A549 treated with Mapracorat at 1 μM for 4 hours (cell line): Measurements from ENCODE around the gene GPR89B. TPM values are rescaled to one million over a fixed set of nuclear protein-coding genes. Genes with fewer than 3 reads are reported as not detected.

Source experiments
- total RNA-seq: library from RNA; stranded (reverse); fragments of 200-300 nt; extraction: Qiagen RNA extraction; gene quantifications from 5 replicates; pipeline ENCODE4 v1.2.3, GENCODE V29; 2022

Gene GPR89B
- total RNA-seq = 3.3 to 6.3 TPM (median 4.2 TPM) in 5 replicates

DNA sequence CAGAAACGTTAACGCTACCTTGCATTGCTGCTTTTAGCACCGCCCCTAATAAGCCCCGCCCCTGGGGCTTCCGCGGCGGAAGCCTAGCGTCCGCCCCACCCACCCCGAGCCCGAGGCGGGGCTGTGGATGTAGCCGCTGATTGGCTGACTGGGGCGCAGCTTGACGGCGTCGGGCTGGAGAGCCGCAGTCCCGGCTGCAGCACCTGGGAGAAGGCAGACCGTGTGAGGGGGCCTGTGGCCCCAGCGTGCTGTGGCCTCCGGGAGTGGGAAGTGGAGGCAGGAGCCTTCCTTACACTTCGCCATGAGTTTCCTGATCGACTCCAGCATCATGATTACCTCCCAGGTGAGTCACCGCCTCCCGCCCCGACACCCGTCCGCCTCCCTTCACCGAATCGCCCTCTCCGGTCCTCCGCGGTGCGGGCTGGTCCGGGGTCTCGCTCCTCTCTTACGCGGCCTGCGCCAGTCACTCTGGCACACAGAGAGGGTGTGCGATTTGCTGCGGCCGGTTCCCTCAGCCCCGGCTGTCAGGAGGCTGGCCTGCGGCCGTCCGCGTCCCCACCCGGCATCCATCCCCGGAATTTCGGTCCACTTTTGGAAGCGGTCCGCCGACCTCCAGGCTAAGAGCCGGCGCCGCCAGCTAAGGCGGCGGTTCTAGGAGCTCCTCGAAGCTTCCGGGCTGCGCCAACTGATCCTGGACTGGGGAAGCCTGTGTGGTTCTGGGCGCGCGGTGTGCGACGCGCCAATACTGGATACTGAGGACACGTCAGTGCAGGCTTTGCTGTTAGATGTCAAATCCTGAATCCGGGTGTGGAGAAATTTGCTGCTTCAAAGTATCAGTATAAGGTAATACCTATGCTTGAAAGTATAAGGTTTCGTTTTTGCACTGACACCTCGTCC lies at the start of gene GPR89B:
TSS of gene GPR89B (plus strand) at position 185 of the 897 bp plus-strand sequence. CDS start at position 302, 117 bp downstream.

DNA sequence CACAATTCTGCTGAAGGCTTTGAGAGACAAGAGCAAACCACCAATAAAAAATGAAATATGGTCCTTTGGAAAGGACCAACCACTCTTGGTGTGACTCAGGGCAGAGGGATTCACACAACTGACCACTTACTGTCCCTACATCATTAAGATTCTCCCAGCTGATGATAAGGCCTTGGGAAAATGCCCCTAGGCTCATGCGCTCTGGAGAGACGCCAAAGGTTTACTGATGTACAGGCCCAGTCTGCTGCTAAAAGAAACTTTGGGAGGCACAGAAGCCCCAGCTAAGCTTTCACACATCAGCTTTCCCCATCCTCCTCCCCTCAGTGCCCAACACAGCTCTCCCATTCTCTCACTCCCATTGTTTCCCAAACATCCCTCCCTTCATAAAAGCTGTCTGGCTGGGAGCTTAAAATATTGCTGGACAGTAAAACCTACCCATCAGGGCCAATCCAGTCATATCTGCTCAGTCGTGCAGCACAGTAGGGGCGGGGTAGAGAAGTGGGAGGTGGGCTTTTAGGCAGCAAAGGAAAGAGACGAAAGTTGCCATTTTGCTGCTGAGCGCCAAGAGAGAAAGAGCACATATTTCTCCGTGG lies 25.9 kb upstream of the GPR89B start, which contains the start of gene GJA8:
TSS of gene GJA8 (plus strand) at position 543 of the 593 bp plus-strand sequence. CDS start 5,161 bp downstream, outside the sequence.

Other genes starting within 250 kb of the GPR89B start
- gene GJA5, start 167.8 kb upstream of the GPR89B start, total RNA-seq = 0.05 TPM in 1 of 5 replicates, not detected in the others
- not detected in 5 replicates for gene GJA8, start 25.6 kb upstream of the GPR89B start, total RNA-seq
- 4.2 to 5.4 TPM (median 4.7 TPM) in 5 replicates for gene NBPF11, start 223.9 kb downstream of the GPR89B start, total RNA-seq